WTC11 (cell line): Measurements from ENCODE around the gene RASSF4. TPM values are rescaled to one million over a fixed set of nuclear protein-coding genes. Genes with fewer than 3 reads are reported as not detected.

Experiments
- ATAC-seq: fragments of 200-7000 bp; cut with Tn5 transposase; 2 replicates; pipeline ENCODE4 v1.10.0; 2021; ENCODE audit warnings: mild to moderate bottlenecking, moderate library complexity
- CTCF ChIA-PET: fragments of 300-600 bp; sonication (Branson Sonifier 250); formaldehyde crosslinking; loops from one replicate; lab custom pipeline; 2021; ENCODE audit warnings: antibody characterized with exemption; lab: Charles Lee
- POLR2A ChIA-PET: fragments of 350-600 bp; sonication (Branson Sonifier 250); formaldehyde crosslinking; loops from one replicate; lab custom pipeline; 2021; ENCODE audit warnings: antibody characterized with exemption; lab: Charles Lee
- DNase-seq: peaks from one replicate; pipeline ENCODE4 v3.0.0; 2021; ENCODE audit warnings: low spot score
- H3K27ac Mint-ChIP-seq: 2 replicates; pipeline ENCODE4 v1.8.0; 2021; ENCODE audit warnings: mixed read lengths
- H3K27me3 Mint-ChIP-seq: 2 replicates; pipeline ENCODE4 v1.8.0; 2021; ENCODE audit warnings: low read depth, mild to moderate bottlenecking, moderate library complexity, mixed read lengths
- H3K36me3 Mint-ChIP-seq: 2 replicates; pipeline ENCODE4 v1.8.0; 2021; ENCODE audit warnings: mixed read lengths
- H3K4me1 Mint-ChIP-seq: 2 replicates; pipeline ENCODE4 v1.8.0; 2022; ENCODE audit warnings: mixed read lengths
- H3K4me3 Mint-ChIP-seq: 2 replicates; pipeline ENCODE4 v1.8.0; 2021; ENCODE audit warnings: mild to moderate bottlenecking, moderate library complexity, mixed read lengths
- H3K9me3 Mint-ChIP-seq: 2 replicates; pipeline ENCODE4 v1.8.0; 2021; ENCODE audit warnings: mixed read lengths
- FOXJ3 ChIP-seq: sonication (generic); formaldehyde crosslinking; IDR thresholded peaks from 2 replicates; pipeline ENCODE4 v1.9.0; 2021; ENCODE audit warnings: missing genetic modification reagents, mild to moderate bottlenecking, borderline replicate concordance
- MXD4 ChIP-seq: fragments of 250-450 bp; sonication (Bioruptor Pico); IDR thresholded peaks from 2 replicates; pipeline ENCODE4 v1.8.0; 2021; ENCODE audit warnings: mild to moderate bottlenecking, moderate library complexity, borderline replicate concordance
- OVOL2 ChIP-seq: fragments of 250-450 bp; sonication (Bioruptor Pico); IDR thresholded peaks from 2 replicates; pipeline ENCODE4 v1.9.0; 2021; ENCODE audit warnings: mild to moderate bottlenecking, borderline replicate concordance
- PRRX2 ChIP-seq: fragments of 250-450 bp; sonication (Bioruptor Pico); IDR thresholded peaks from 2 replicates; pipeline ENCODE4 v1.8.0; 2021; ENCODE audit warnings: mild to moderate bottlenecking
- ZNF232 ChIP-seq: sonication (generic); formaldehyde crosslinking; IDR thresholded peaks from 2 replicates; pipeline ENCODE4 v1.8.0; 2022; ENCODE audit warnings: mild to moderate bottlenecking, missing genetic modification reagents
- ZNF263 ChIP-seq: sonication (generic); formaldehyde crosslinking; IDR thresholded peaks from 2 replicates; pipeline ENCODE4 v1.8.1; 2022; ENCODE audit warnings: low read depth, mild to moderate bottlenecking, moderate library complexity, missing genetic modification reagents
- ZNF317 ChIP-seq: sonication (generic); formaldehyde crosslinking; IDR thresholded peaks from 2 replicates; pipeline ENCODE4 v1.8.1; 2023; ENCODE audit warnings: low read depth, mild to moderate bottlenecking, moderate library complexity, missing genetic modification reagents, borderline replicate concordance
- ZNF396 ChIP-seq: fragments of 250-450 bp; sonication (Bioruptor Pico); IDR thresholded peaks from 2 replicates; pipeline ENCODE4 v1.8.0; 2021; ENCODE audit warnings: mild to moderate bottlenecking, moderate library complexity, borderline replicate concordance
- total RNA-seq: library from RNA; stranded (reverse); gene quantifications from 3 replicates; pipeline ENCODE4 v1.2.3, GENCODE V29; 2021
- TF ChIP-seq, protein P1 (sequence below): sonication (generic); formaldehyde crosslinking; IDR thresholded peaks from 2 replicates; pipeline ENCODE4 v1.8.0; 2022; ENCODE audit warnings: missing genetic modification reagents
- TF ChIP-seq, protein P2 (sequence below): sonication (generic); formaldehyde crosslinking; IDR thresholded peaks from 2 replicates; pipeline ENCODE4 v1.8.1; 2023; ENCODE audit warnings: mild to moderate bottlenecking, missing genetic modification reagents, borderline replicate concordance
- TF ChIP-seq, protein P3 (sequence below): fragments of 250-450 bp; sonication (Bioruptor Pico); IDR thresholded peaks from 2 replicates; pipeline ENCODE4 v1.9.0; 2021; ENCODE audit warnings: moderate library complexity, mild to moderate bottlenecking, inconsistent platforms, borderline replicate concordance
- TF ChIP-seq, protein P4 (sequence below): fragments of 250-450 bp; sonication (Bioruptor Pico); conservative IDR thresholded peaks from 2 replicates; pipeline ENCODE4 v1.9.0; 2021; ENCODE audit warnings: mild to moderate bottlenecking
- TF ChIP-seq, protein P5 (sequence below): sonication (generic); formaldehyde crosslinking; IDR thresholded peaks from 2 replicates; pipeline ENCODE4 v1.8.1; 2023; ENCODE audit warnings: mild to moderate bottlenecking, moderate library complexity, missing genetic modification reagents
- TF ChIP-seq, protein P6 (sequence below): sonication (generic); formaldehyde crosslinking; conservative IDR thresholded peaks from 2 replicates; pipeline ENCODE4 v1.8.1; 2022; ENCODE audit warnings: mild to moderate bottlenecking, missing genetic modification reagents

The RASSF4 gene
- total RNA-seq, 1 experiment from 2014 or later: 15.7 TPM

DNA sequence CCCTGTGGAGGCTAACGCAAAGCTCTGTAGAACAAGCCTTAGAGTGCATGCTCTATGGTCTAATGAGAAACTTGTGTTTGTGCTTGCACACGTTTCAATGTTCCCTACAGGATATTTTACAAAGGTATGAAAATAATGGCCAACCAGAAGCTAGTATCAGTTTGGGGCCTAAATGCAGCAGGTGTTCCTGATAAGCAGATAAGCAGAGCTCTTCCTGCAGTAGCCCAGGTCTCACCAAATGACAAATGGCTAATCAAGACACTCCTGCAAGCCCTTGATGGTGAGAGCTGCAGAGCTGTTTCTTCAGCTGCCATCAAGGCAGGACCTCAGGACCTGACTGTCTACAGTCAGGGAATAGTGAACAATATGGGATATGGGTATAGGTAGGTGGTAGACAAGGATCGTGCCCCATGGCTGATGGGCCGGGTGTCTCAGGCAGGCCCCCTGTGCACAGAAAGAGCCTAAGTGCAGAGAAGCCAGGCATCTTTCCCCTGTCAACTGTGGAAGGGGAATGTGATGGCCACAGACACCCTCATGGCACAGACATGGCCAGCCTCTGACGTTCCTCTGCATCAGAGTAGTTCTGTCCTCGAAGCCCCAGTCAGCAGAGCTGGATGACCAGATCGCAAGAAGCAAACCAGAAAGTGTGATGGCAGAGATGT, 23.2 kb upstream of the RASSF4 start:
- peaks cover 7% of the 10 kb centered on the region; the same call in 1 of the 2 replicates for H3K9me3 Mint-ChIP-seq
- TF ChIP-seq PRRX2 (CRISPR knock-in tag): no peak
- no peak for TF ChIP-seq ZNF317 (CRISPR knock-in tag)
- TF ChIP-seq, protein P1, sequence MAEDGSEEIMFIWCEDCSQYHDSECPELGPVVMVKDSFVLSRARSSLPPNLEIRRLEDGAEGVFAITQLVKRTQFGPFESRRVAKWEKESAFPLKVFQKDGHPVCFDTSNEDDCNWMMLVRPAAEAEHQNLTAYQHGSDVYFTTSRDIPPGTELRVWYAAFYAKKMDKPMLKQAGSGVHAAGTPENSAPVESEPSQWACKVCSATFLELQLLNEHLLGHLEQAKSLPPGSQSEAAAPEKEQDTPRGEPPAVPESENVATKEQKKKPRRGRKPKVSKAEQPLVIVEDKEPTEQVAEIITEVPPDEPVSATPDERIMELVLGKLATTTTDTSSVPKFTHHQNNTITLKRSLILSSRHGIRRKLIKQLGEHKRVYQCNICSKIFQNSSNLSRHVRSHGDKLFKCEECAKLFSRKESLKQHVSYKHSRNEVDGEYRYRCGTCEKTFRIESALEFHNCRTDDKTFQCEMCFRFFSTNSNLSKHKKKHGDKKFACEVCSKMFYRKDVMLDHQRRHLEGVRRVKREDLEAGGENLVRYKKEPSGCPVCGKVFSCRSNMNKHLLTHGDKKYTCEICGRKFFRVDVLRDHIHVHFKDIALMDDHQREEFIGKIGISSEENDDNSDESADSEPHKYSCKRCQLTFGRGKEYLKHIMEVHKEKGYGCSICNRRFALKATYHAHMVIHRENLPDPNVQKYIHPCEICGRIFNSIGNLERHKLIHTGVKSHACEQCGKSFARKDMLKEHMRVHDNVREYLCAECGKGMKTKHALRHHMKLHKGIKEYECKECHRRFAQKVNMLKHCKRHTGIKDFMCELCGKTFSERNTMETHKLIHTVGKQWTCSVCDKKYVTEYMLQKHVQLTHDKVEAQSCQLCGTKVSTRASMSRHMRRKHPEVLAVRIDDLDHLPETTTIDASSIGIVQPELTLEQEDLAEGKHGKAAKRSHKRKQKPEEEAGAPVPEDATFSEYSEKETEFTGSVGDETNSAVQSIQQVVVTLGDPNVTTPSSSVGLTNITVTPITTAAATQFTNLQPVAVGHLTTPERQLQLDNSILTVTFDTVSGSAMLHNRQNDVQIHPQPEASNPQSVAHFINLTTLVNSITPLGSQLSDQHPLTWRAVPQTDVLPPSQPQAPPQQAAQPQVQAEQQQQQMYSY: no peak
- TF ChIP-seq FOXJ3 (CRISPR knock-in tag): no peak
- TF ChIP-seq MXD4 (CRISPR knock-in tag): no peak
- TF ChIP-seq, protein P2, sequence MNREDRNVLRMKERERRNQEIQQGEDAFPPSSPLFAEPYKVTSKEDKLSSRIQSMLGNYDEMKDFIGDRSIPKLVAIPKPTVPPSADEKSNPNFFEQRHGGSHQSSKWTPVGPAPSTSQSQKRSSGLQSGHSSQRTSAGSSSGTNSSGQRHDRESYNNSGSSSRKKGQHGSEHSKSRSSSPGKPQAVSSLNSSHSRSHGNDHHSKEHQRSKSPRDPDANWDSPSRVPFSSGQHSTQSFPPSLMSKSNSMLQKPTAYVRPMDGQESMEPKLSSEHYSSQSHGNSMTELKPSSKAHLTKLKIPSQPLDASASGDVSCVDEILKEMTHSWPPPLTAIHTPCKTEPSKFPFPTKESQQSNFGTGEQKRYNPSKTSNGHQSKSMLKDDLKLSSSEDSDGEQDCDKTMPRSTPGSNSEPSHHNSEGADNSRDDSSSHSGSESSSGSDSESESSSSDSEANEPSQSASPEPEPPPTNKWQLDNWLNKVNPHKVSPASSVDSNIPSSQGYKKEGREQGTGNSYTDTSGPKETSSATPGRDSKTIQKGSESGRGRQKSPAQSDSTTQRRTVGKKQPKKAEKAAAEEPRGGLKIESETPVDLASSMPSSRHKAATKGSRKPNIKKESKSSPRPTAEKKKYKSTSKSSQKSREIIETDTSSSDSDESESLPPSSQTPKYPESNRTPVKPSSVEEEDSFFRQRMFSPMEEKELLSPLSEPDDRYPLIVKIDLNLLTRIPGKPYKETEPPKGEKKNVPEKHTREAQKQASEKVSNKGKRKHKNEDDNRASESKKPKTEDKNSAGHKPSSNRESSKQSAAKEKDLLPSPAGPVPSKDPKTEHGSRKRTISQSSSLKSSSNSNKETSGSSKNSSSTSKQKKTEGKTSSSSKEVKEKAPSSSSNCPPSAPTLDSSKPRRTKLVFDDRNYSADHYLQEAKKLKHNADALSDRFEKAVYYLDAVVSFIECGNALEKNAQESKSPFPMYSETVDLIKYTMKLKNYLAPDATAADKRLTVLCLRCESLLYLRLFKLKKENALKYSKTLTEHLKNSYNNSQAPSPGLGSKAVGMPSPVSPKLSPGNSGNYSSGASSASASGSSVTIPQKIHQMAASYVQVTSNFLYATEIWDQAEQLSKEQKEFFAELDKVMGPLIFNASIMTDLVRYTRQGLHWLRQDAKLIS (CRISPR knock-in tag): no peak
- no peak for TF ChIP-seq ZNF396
- no peak for TF ChIP-seq OVOL2 (CRISPR knock-in tag)
- TF ChIP-seq, protein P3, sequence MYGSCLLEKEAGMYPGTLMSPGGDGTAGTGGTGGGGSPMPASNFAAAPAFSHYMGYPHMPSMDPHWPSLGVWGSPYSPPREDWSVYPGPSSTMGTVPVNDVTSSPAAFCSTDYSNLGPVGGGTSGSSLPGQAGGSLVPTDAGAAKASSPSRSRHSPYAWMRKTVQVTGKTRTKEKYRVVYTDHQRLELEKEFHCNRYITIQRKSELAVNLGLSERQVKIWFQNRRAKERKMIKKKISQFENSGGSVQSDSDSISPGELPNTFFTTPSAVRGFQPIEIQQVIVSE (CRISPR knock-in tag): no peak
- no peak for TF ChIP-seq ZNF232 (CRISPR knock-in tag)
- TF ChIP-seq, protein P4, sequence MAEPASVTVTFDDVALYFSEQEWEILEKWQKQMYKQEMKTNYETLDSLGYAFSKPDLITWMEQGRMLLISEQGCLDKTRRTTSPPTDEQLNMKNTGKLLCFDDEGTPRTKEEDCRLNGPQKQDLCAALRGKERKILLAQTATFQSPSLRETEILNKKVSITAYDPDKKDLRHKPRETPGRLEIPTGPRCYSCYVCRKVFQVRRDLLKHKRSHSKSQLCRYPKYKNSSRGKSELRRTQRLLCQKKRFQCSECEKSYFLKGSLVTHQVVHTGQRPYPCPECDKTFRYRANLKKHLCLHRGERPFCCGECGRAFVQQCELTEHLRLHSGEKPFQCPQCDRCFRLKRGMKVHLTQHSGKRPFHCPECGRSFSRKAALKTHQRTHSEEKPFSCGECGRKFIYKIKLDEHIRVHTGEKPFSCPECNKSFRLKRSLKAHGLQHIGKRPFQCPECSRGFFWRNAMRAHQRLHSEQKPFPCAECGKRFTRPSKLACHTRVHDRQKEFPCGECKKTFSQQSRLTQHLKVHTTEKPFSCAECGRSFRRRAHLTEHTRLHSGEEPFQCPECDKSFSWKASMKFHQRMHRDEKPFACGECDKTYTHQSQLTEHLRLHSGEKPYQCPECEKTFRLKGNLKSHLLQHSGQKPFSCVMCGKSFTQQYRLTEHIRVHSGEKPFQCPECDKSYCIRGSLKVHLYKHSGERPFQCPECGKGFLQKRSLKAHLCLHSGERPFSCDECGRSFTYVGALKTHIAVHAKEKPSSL (CRISPR knock-in tag): no peak
- no peak for TF ChIP-seq ZNF263
- TF ChIP-seq, protein P5, sequence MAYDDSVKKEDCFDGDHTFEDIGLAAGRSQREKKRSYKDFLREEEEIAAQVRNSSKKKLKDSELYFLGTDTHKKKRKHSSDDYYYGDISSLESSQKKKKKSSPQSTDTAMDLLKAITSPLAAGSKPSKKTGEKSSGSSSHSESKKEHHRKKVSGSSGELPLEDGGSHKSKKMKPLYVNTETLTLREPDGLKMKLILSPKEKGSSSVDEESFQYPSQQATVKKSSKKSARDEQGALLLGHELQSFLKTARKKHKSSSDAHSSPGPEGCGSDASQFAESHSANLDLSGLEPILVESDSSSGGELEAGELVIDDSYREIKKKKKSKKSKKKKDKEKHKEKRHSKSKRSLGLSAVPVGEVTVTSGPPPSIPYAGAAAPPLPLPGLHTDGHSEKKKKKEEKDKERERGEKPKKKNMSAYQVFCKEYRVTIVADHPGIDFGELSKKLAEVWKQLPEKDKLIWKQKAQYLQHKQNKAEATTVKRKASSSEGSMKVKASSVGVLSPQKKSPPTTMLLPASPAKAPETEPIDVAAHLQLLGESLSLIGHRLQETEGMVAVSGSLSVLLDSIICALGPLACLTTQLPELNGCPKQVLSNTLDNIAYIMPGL (CRISPR knock-in tag): no peak
- TF ChIP-seq, protein P6, sequence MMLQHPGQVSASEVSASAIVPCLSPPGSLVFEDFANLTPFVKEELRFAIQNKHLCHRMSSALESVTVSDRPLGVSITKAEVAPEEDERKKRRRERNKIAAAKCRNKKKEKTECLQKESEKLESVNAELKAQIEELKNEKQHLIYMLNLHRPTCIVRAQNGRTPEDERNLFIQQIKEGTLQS: no peak
- ChIA-PET POLR2A (no interaction called here), CTCF (interaction anchor here (5.2 kb wide), 1 partner anchor 25 kb away, joined by 74 read pairs; the partner anchor contains the start of gene RASSF4)
- peaks cover 4% of the 10 kb centered on the region; the same call in 1 of the 2 replicates for H3K27me3 Mint-ChIP-seq
- peaks cover 4% of the 10 kb centered on the region for H3K4me1 Mint-ChIP-seq
- H3K4me3 Mint-ChIP-seq: no peak overlapping the region
- no peaks in the 10 kb centered on the region for H3K36me3 Mint-ChIP-seq
- ATAC-seq (no peak), DNase-seq (no peak)
- no peak overlapping the region for H3K27ac Mint-ChIP-seq
